ENCODE measurements around the gene YY2.

- TF ChIP-seq CTCF (IDR thresholded peaks at IDR 0.05) (no peak), POLR2A (IDR thresholded peaks at IDR 0.05) (no peak)
Measured at GRCh38 chrX:21865436-21865835, 9.6 kb downstream of the YY2 start.

Data from suprapubic skin (tissue), 3 donors.